ENCODE results near the gene RAP1GDS1. TPM values are rescaled to one million over a fixed set of nuclear protein-coding genes. Genes with fewer than 3 reads are reported as not detected.

Gene RAP1GDS1
- total RNA-seq, 4 donors from 2014 or later = 5.9 to 8.6 (median 8.2) TPM

GRCh38 chr4:98300706-98301105 lies 39.5 kb downstream of the RAP1GDS1 start:
- Histone ChIP-seq H3K4me3 (no peak overlapping the region), H3K9me3 (peaks cover 0 to 10% (median 0%) of the 10 kb centered on the region in 3 donors), H3K4me1 (no peaks in the 10 kb centered on the region), H3K27me3 (no peaks in the 10 kb centered on the region), H3K36me3 (no peaks in the 10 kb centered on the region), H3K27ac (no peak overlapping the region)
- DNase-seq (no peak), ATAC-seq (no peak)
- no peak for TF ChIP-seq CTCF (IDR thresholded peaks at IDR 0.05 in 4 of 5, conservative IDR thresholded peaks at IDR 0.05 in 1 of 5)
- TF ChIP-seq POLR2A (IDR thresholded peaks at IDR 0.05) = no peak
- intact Hi-C loops (cut with DNase I; ENCODE audit: low total_unique reads) = no loop called here
- in situ Hi-C loops (cut with MboI; ENCODE audit: low sequenced_read_pairs in 4 of 4) = no loop called here

DNA sequence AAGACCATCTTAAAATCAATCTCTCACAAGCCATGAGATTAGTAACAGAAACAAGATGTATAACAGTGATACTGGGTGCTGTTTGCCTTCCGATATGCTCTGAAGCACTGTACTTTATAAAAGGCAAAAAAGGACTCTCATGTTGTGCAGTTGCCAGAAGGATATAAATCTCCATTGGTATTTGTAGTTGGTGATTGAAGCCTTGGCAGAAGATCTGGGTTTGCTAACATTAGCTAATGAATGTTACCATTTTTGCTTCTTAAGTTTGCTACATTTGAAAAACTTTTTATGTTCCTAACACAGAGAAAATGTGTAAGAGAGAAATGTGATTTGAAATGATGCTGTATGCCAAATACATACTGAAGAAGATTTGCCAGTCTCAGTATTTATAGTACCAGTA lies 44.4 kb downstream of the RAP1GDS1 start:
- intact Hi-C loops (cut with DNase I; ENCODE audit: low total_unique reads) = no loop called here
- in situ Hi-C loops (cut with MboI; ENCODE audit: low sequenced_read_pairs in 4 of 4) = no loop called here
- no peak overlapping the region for H3K27ac ChIP-seq
- H3K4me1 ChIP-seq = no peaks in the 10 kb centered on the region
- TF ChIP-seq POLR2A (IDR thresholded peaks at IDR 0.05) (no peak), CTCF (IDR thresholded peaks at IDR 0.05 in 4 of 5, conservative IDR thresholded peaks at IDR 0.05 in 1 of 5) (no peak)
- no peaks in the 10 kb centered on the region for H3K36me3 ChIP-seq
- DNase-seq (no peak), ATAC-seq (no peak)
- H3K9me3 ChIP-seq = peaks cover 0 to 10% (median 0%) of the 10 kb centered on the region in 3 donors
- H3K27me3 ChIP-seq = no peaks in the 10 kb centered on the region
- H3K4me3 ChIP-seq = no peak overlapping the region

- in situ Hi-C loops (cut with MboI; ENCODE audit: low sequenced_read_pairs in 4 of 4) = no loop called here
Observed at GRCh38 chr4:98310867-98311266, 49.7 kb downstream of the RAP1GDS1 start.

GRCh38 chr4:98311656-98312055 lies 50.5 kb downstream of the RAP1GDS1 start:
- no peak for TF ChIP-seq POLR2A (IDR thresholded peaks at IDR 0.05)
- no peaks in the 10 kb centered on the region for H3K27me3 ChIP-seq
- intact Hi-C loops (cut with DNase I; ENCODE audit: low total_unique reads) = no loop called here
- no peak for DNase-seq
- no peak overlapping the region for H3K27ac ChIP-seq
- no peaks in the 10 kb centered on the region for H3K9me3 ChIP-seq
- H3K36me3 ChIP-seq = no peaks in the 10 kb centered on the region
- no peak for ATAC-seq
- no peak overlapping the region for H3K4me3 ChIP-seq
- in situ Hi-C loops (cut with MboI; ENCODE audit: low sequenced_read_pairs in 4 of 4) = no loop called here
- H3K4me1 ChIP-seq = no peaks in the 10 kb centered on the region

More at GRCh38 chr4:98310867-98311266, 49.7 kb downstream of the RAP1GDS1 start:
- Histone ChIP-seq H3K4me3 (no peak overlapping the region), H3K27me3 (no peaks in the 10 kb centered on the region), H3K4me1 (no peaks in the 10 kb centered on the region), H3K27ac (no peak overlapping the region), H3K36me3 (no peaks in the 10 kb centered on the region), H3K9me3 (no peaks in the 10 kb centered on the region)
- ATAC-seq (no peak), DNase-seq (no peak)
- TF ChIP-seq CTCF (IDR thresholded peaks at IDR 0.05 in 4 of 5, conservative IDR thresholded peaks at IDR 0.05 in 1 of 5) (no peak), POLR2A (IDR thresholded peaks at IDR 0.05) (no peak)
- intact Hi-C loops (cut with DNase I; ENCODE audit: low total_unique reads) = no loop called here

GRCh38 chr4:98314791-98315565 lies 53.8 kb downstream of the RAP1GDS1 start:
- no peak overlapping the region for H3K27ac ChIP-seq
- no peaks in the 10 kb centered on the region for H3K36me3 ChIP-seq
- no peaks in the 10 kb centered on the region for H3K9me3 ChIP-seq
- intact Hi-C loops (cut with DNase I; ENCODE audit: low total_unique reads) = no loop called here
- H3K4me1 ChIP-seq = no peaks in the 10 kb centered on the region
- no peak overlapping the region for H3K4me3 ChIP-seq
- ATAC-seq (no peak), DNase-seq (no peak)
- no peaks in the 10 kb centered on the region for H3K27me3 ChIP-seq
- in situ Hi-C loops (cut with MboI; ENCODE audit: low sequenced_read_pairs in 4 of 4) = no loop called here
- TF ChIP-seq POLR2A (IDR thresholded peaks at IDR 0.05) = no peak
- TF ChIP-seq CTCF (IDR thresholded peaks at IDR 0.05 in 4 of 5, conservative IDR thresholded peaks at IDR 0.05 in 1 of 5) = no peak
